ENCODE measurements around the gene RASGRF2.

RASGRF2 gene

DNA sequence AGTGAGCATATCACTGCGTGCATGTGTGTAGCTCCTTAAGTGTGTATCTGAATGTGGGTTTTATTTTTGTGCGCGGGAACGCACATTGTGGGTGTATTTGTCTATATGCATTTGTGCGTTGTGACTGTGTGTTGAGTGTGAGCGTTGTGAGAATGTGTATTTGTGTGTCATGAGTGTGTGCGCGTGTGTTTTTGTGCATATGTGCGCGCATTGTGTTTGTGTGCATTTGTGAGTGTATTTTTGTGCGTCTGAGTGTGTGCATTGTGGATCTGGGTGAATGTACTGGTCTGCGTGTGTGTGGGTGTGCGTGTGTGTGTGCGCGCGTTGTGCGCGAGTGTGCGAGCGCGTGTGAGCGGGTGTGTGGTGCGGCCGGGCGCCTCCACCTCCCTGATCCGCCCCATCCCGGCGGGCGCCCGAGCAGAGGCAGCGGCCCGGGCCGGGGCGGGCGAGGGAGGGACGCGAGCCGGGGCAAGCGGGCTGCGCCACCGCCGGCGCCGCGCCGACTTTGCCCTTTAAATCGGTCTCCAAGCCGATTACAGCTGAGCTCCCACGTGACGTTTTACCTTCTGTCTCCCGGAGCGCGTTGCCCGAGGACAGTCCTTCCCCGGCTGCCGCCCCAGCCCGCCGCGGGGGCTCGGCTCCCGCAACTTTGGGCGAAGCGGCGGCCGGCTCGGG lies at the start of gene RASGRF2:
RASGRF2 (plus strand) TSS at position 596 of the 675 bp plus-strand sequence. CDS start 376 bp downstream, outside the sequence.
- peak; percentile 24 to 57 (median 42) for DNase-seq

DNA sequence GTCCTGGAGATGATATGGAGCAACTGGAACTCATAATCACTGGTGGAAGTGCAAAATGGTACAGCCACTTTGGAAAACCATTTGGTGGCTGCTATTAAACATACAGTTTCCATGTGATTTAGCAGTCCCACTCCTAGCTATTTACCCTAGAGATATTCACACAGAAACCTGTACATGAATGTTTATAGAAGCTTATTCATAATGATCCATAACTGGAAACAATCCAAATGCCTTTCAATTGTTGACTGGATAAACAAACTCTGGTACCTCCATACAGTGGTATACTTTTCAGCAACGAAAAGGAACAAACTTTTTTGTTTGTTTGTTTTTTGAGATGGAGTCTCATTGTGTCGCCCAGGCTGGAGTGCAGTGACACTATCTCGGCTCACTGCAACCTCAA lies 47.7 kb upstream of the RASGRF2 start:
- DNase-seq: no peak

DNA sequence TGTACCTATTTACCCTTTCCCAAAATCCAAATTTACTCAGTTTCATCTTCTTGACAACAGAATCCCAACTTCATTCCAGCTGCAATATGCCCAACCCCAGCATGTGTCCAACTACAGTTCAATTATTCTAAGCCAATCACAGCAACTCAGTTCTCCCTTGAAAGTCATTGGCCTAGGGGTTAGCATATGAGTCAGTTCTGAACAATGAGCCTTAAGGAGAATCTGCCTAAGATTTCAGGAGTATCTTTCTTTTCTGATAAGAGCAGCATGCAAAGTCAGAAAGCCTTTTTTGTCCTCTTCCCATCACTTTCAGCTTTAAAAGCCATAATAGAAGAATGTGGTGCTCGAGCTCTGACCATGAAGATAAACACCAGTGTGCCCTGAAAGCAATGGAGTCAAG lies 44.4 kb upstream of the RASGRF2 start:
- no peak for DNase-seq

- no peak for DNase-seq
Measured at GRCh38 chr5:80916676-80917075, 43.5 kb upstream of the RASGRF2 start.

GRCh38 chr5:80917631-80918030 lies 42.5 kb upstream of the RASGRF2 start:
- no peak for DNase-seq

DNA sequence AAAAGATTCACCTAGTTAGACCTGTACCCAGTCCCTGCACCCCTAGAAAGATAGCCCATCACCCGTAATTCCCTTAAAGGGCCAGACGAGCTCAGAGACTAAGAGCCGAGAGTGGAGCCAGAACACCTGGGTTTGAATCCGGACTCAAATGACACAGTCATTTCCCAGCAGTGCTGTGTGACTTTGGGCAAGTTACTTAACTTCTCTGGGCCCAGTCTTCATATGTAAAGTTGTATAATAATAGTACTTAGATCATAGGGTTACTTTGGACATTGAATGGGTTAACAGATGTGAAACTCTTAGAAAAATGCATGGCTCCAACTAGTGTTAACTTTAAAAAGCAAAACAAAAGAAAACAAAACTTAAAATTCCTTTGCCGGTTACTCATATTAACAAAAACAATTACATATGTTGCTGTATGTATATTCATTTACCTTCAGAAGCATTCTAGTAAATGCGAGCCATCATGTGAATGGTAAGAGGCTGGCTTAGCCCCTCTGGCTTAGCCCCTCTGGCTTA lies 40.4 kb upstream of the RASGRF2 start:
- DNase-seq: no peak

DNA sequence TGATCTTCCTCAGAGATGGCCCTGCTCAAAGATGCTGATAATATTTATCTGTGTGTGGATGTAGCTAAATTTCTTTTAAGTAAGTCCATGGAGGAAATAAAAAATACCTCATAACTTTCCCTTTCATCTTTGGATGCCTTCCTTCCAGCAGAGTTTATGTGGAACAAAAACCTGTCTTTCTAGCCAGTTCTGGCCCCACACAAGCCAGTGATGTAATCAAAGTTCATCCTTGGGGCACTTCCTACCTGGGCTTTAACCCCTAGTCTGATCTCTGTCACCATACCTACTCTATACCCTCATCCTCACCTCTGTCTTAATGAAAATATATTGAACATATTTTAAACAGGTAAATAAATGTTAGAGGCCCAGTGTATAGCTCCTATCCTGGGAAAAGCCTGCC lies 39.8 kb upstream of the RASGRF2 start:
- DNase-seq: no peak

GRCh38 chr5:80921026-80921425 lies 39.1 kb upstream of the RASGRF2 start:
- DNase-seq: no peak

- no peak for DNase-seq
Measured at GRCh38 chr5:80925931-80926330, 34.2 kb upstream of the RASGRF2 start.

- no peak for DNase-seq
Measured at GRCh38 chr5:80926536-80926935, 33.6 kb upstream of the RASGRF2 start.

DNA sequence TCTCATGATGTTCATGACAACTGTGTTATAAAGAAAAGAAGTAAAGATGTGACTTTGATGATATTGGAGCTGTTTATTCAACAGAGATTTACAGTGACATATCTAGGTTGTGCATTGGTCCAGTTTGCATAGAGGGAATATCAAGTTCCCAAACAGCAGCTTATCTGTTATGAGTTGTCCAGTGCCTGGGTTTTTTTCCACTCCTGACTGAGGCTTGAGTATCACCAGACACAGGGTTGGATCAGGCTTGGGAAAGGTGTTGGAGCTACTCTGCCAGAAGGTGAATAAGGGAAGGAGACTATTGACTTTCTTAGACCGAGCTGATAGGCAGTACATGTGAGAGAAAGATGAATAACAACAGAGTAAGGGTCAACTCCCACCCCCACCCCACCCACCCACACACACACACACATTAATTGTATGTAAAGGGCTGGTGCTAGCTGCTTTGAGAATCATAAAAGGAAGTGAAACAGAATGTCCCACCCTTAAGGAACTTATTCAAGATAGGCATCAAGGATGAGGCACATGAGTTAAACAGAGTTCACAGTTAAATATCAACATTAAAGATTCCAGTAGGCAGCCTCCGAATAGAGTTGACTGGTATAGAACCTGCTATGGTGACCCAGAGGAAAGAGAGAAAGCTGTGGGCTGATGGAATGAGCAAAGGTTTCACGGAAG lies 33.0 kb upstream of the RASGRF2 start:
- no peak for DNase-seq

DNA sequence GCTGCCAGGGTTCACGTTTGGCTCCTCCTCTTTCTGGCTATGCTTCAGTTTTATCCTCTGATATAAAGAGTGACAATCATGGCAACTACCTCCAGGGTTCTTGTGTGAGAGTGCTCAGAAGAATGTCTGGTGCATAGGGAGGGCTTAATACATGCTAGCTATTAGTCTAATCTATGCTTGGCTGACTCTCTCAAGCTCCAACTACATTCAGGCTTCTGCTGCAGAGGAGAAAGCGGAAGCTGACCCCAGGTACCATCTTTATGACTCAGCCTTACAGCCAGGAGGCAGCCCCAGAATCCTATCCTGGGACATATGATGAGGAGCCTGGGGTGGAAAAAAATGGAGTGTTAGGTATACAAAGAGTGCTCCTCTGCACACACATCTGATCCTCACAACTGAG lies 32.1 kb upstream of the RASGRF2 start:
- no peak for DNase-seq

GRCh38 chr5:80930940-80931339 lies 29.2 kb upstream of the RASGRF2 start:
- DNase-seq: no peak

DNA sequence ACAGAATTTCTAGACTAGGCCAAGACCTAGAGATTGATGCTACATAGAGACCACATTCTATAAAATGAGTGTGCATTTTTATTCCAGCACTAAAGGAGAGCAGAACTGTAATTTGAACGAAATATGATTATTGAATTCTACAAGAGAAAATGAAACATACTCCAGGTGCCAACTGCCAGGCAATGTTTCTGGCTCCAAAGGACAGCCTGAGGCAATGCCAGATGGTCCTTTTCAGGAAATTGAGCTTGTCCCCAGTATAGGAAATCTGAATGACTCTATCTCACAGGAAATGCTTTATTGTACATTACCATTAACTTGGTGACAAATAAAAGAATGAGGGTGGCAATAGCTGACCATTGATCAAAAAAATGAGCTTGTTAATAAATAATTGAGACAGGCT lies 28.8 kb upstream of the RASGRF2 start:
- DNase-seq: no peak

DNA sequence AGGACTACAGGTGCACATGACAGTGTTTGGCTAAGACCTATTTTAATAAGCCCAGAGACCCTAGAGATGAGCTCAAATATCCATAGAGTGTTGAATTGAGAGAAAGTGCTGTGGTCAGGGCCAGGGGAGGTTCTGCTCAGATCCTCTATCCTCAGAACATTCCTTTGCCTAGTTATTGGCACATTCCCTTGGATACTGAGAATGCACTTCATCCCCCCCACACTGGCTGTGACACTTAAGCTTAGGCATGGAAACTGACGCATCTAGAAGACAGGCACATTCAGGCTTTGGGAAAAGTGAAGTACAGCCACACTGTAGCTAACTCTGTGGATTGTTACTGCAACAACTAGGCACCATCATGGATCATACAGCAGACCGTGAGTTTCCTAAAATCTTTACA lies 27.1 kb upstream of the RASGRF2 start:
- DNase-seq: no peak

DNA sequence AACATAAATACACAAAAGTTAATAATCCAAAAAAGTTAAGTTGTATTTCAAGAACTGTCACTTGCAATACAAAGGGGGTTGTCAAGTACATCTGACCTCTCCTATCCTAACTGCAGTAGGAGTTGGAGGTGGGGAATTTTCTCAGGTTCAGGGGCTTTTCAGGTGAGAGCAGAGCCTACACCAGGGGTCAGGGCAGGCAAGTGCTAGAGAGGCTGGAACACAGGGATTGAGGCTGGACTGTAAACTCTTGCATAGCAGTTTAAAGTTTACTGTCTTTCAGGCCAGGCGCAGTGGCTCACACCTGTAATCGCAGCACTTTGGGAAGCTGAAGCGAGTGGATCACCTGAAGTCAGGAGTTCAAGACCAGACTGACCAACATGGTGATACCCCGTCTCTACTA lies 25.4 kb upstream of the RASGRF2 start:
- peak in 1 of 6 experiments; percentile 5 for DNase-seq

DNA sequence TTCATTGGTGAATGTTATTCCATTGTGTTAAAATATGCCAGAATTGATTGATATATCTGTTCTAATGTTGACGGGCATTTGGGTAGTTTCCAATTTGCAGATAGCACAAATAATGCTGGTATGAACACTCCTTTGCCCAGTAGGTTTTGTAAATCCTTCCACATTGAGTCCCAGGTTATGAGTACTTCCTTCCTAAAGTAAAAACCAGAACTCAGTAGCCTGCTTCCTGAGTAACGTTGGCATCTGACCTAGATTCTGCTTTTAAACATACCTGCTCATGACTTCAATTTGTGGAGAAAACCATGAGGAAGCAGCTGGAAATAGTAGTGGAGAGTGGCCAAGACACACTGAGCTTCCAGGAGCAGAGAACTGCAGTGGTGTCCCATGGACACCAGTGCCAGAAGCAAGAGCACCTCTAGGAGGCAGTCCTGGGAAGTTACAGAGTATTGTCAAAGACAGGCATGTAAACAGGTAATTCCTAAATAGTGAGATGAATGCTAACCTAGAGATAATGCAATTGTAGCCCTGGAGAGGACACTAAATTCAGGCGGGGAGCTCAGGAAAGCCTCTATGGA lies 24.3 kb upstream of the RASGRF2 start:
- no peak for DNase-seq

GRCh38 chr5:80936881-80937280 lies 23.3 kb upstream of the RASGRF2 start:
- no peak for DNase-seq

DNA sequence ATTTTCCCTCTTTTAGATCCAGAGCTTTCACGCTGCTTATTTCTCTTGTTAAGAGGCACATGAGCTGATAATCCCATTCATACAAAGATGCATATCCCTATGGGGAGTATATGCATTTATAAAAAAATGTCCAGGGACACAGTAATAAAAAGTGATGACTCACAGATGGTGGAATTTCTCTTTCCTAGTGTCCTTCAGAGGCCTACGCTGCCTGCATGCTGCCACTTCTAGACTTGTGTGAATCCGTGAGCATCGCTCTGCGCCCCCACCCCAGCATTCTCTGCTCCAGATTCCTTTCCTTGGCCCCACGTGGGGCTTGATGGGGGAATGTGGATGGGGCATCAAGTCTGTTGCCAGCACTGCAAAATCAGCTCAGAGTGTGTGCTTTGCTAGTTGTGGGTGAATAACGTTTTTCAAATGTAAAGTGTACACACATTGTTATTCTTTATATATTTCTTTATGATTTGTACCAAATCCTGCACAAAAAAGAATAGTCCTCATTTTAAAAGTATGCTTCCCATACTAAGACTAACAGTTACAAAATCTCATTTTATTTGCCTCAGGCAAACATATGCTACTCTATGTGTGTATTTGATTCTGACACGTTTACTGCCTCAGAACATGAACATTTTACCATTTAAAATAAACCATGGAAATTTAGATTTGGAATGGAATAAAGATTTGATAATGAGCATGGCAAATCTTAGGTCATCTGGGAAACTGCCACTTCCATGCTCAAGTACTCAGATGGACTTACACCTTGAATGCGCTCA lies 22.4 kb upstream of the RASGRF2 start:
- DNase-seq: no peak

DNA sequence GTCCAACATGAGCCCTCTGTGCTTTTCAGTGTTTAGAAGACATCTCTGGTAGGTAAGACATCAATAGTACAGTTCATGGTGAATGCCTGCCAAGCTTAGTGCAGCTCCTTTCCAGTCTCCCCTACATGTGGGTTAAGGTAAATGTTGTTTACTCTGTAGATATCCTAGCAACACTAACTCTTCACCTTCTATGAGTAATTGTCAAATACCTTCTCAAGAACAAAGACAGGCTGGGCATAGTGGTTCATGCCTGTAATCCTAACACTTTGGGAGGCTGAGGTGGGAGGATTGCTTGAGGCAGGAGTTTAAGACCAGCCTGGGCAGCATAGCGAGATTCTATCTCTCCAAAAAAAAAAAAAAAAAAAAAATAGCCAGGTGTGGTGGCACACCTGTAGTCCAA lies 18.7 kb upstream of the RASGRF2 start:
- DNase-seq: no peak

- no peak for DNase-seq
Measured at GRCh38 chr5:80951366-80951765, 8.8 kb upstream of the RASGRF2 start.

DNA sequence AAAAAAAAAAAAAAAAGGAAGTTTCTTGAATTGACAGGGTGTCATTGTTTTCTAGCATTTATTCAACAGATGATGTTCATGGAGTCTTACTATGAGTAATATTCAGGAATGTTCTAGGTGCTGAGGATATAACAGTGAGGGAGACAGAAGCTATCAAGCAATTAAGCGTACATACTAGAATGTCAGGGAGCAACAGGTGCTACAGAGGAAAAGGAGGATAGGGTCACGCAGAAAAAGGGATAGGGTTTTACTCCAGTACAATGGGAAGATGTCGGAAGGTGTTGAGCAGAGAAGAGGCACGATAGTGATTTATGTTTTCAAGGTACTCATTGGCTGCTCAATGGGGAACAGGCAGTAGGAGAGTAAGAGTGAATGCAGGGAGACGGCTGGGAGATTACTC lies 6.6 kb upstream of the RASGRF2 start:
- DNase-seq: no peak

DNA sequence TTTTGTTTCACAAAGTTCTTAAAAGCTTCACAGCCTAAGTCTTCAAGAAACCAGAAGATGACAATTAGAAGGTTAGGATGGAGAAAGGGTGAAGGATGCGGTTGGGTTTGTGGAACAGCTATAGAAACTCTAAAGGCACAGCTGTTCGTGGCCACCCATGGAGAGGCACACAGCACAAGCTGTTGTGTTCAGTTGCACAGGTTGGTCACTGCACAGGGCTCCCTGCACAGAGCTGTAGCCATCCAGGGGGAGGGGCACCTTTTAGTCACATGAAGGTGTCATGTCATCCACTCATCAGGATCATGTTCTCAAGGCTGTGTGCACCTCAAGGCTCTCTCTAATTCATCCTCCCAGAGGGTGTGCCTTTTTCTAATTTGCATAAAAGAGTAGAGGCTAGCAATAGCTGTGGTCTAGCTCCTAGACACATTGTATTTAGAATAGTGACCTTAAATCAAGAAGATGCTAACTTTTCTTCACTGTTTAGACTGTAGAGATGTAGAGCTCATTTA lies 5.0 kb upstream of the RASGRF2 start:
- DNase-seq: no peak

All from stimulated activated naive CD4-positive, alpha-beta T cell (primary cell).